Trophoblast cell (in vitro differentiated cells and primary cell): Measurements from ENCODE around the gene CLDN7.

Source experiments
- DNase-seq, 2 donors: peaks; one replicate each; pipeline ENCODE4 v3.0.0-alpha.2; 2016
- H2AFZ ChIP-seq: 2 replicates; pipeline ENCODE4 v1.6.1; 2013; ENCODE audit warnings: low read length, moderate library complexity, mild to moderate bottlenecking; ENCODE audit not compliant: insufficient read depth, poor library complexity
- H2AK5ac ChIP-seq: 2 replicates; pipeline ENCODE4 v1.6.1; 2013; ENCODE audit warnings: mild to moderate bottlenecking, low read length
- H2BK120ac ChIP-seq: 2 replicates; pipeline ENCODE4 v1.6.1; 2013; ENCODE audit warnings: low read length, mild to moderate bottlenecking, moderate library complexity; ENCODE audit not compliant: insufficient read depth, poor library complexity
- H2BK12ac ChIP-seq: 2 replicates; pipeline ENCODE4 v1.6.1; 2013; ENCODE audit warnings: mild to moderate bottlenecking, low read length, moderate library complexity
- H2BK5ac ChIP-seq: 2 replicates; pipeline ENCODE4 v1.6.1; 2013; ENCODE audit warnings: low read length, low read depth, moderate library complexity, mild to moderate bottlenecking; ENCODE audit not compliant: poor library complexity
- H3K14ac ChIP-seq: 2 replicates; pipeline ENCODE4 v1.6.1; 2013; ENCODE audit warnings: mild to moderate bottlenecking, low read length
- H3K18ac ChIP-seq: 2 replicates; pipeline ENCODE4 v1.6.1; 2013; ENCODE audit warnings: mild to moderate bottlenecking, low read length
- H3K23ac ChIP-seq: 2 replicates; pipeline ENCODE4 v1.6.1; 2013; ENCODE audit warnings: low read length
- H3K27ac ChIP-seq: 2 replicates; pipeline ENCODE4 v1.5.1; 2013; ENCODE audit warnings: low read depth, mild to moderate bottlenecking, inconsistent platforms, low read length, moderate library complexity
- H3K27me3 ChIP-seq: 2 replicates; pipeline ENCODE4 v1.6.1; 2013; ENCODE audit warnings: inconsistent platforms, mild to moderate bottlenecking, low read length, moderate library complexity; ENCODE audit not compliant: insufficient read depth
- H3K36me3 ChIP-seq, 2 experiments: 1 replicate in 1 of 2; 2 replicates in 1 of 2; pipeline ENCODE4 v1.6.1; 2013; ENCODE audit warnings: low read length in 2 of 2, mild to moderate bottlenecking in 2 of 2, moderate library complexity in 1 of 2; ENCODE audit not compliant: insufficient read depth in 2 of 2, control insufficient read depth in 1 of 2
- H3K4ac ChIP-seq: 2 replicates; pipeline ENCODE4 v1.6.1; 2013; ENCODE audit warnings: low read depth, mild to moderate bottlenecking, low read length, moderate library complexity
- H3K4me1 ChIP-seq, 2 experiments: 1 replicate in 1 of 2; 2 replicates in 1 of 2; pipeline ENCODE4 v1.6.1; 2013; ENCODE audit warnings: low read length in 2 of 2, mild to moderate bottlenecking in 2 of 2, moderate library complexity in 1 of 2; ENCODE audit not compliant: insufficient read depth in 2 of 2, control insufficient read depth in 1 of 2
- H3K4me2 ChIP-seq: 2 replicates; pipeline ENCODE4 v1.6.1; 2013; ENCODE audit warnings: inconsistent platforms, mild to moderate bottlenecking, low read length, moderate library complexity
- H3K4me3 ChIP-seq: 2 replicates; pipeline ENCODE4 v1.5.1; 2013; ENCODE audit warnings: mild to moderate bottlenecking, low read depth, low read length, inconsistent platforms
- H3K79me1 ChIP-seq: one replicate; pipeline ENCODE4 v1.6.1; 2013; ENCODE audit warnings: low read length
- H3K79me2 ChIP-seq: 2 replicates; pipeline ENCODE4 v1.6.1; 2013; ENCODE audit warnings: low read length, mild to moderate bottlenecking; ENCODE audit not compliant: control insufficient read depth, insufficient read depth, poor library complexity
- H3K9ac ChIP-seq: 2 replicates; pipeline ENCODE4 v1.6.1; 2013; ENCODE audit warnings: mild to moderate bottlenecking, low read length
- H3K9me3 ChIP-seq: 2 replicates; pipeline ENCODE4 v1.6.1; 2013; ENCODE audit warnings: low read depth, mild to moderate bottlenecking, control low read depth, inconsistent platforms, low read length; ENCODE audit not compliant: insufficient read depth
- H4K12ac ChIP-seq: 2 replicates; pipeline ENCODE4 v1.6.1; 2013; ENCODE audit warnings: low read depth, mild to moderate bottlenecking, low read length, moderate library complexity
- H4K8ac ChIP-seq: 2 replicates; pipeline ENCODE4 v1.6.1; 2013; ENCODE audit warnings: low read depth, mild to moderate bottlenecking, low read length, moderate library complexity
- H4K91ac ChIP-seq: one replicate; pipeline ENCODE4 v1.6.1; 2013; ENCODE audit warnings: low read depth, mild to moderate bottlenecking, low read length, moderate library complexity
- WGBS: extraction: QIAGEN DNeasy Blood & Tissue Kit; methylation state at CpG from one replicate; pipeline ENCODE4 v1.1.7; 2013; ENCODE audit warnings: missing lambda C conversion rate; ENCODE audit not compliant: insufficient read length, insufficient coverage; ENCODE audit errors: extremely low coverage; 5-methylcytosine and 5-hydroxymethylcytosine counted together

The CLDN7 gene

GRCh38 chr17:7237761-7238419 is 24.4 kb downstream of the CLDN7 start:
- Histone ChIP-seq H2BK5ac (peak overlapping the region; percentile 93), H3K27ac (peak overlapping the region; percentile 89), H4K91ac (peak overlapping the region; percentile 95), H3K4ac (peak overlapping the region; percentile 86), H3K79me2 (peaks cover 36% of the 10 kb centered on the region), H4K8ac (peak overlapping the region; percentile 94), H3K27me3 (no peaks in the 10 kb centered on the region), H3K14ac (peak overlapping the region; percentile 95), H4K12ac (peak overlapping the region; percentile 89), H3K4me2 (peak overlapping the region; percentile 71), H3K9ac (peak overlapping the region; percentile 36), H3K4me1 (peaks cover 18 to 31% of the 10 kb centered on the region in 2 experiments), H2AFZ (peak overlapping the region; percentile 68), H3K4me3 (peak overlapping the region; percentile 94), H3K79me1 (peaks cover 34% of the 10 kb centered on the region), H3K9me3 (peaks cover 4% of the 10 kb centered on the region), H3K23ac (no peak overlapping the region), H2AK5ac (peak overlapping the region; percentile 94), H2BK12ac (no peak overlapping the region), H3K18ac (peak overlapping the region; percentile 94), H2BK120ac (peak overlapping the region; percentile 93), H3K36me3 (peaks cover 25 to 38% of the 10 kb centered on the region in 2 experiments)
- WGBS, result no CpG with 5 or more reads among the region's 73 CpGs
- peak in 1 of 2 donors; percentile 54 for DNase-seq

GRCh38 chr17:7237266-7237760 is 25.0 kb downstream of the CLDN7 start:
- peaks cover 18 to 32% of the 10 kb centered on the region in 2 experiments for H3K4me1 ChIP-seq
- H4K91ac ChIP-seq, result no peak overlapping the region
- peak overlapping the region; percentile 50 for H4K12ac ChIP-seq
- H3K23ac ChIP-seq, result no peak overlapping the region
- peaks cover 34% of the 10 kb centered on the region for H3K79me2 ChIP-seq
- no peaks in the 10 kb centered on the region for H3K27me3 ChIP-seq
- peak overlapping the region; percentile 89 for H3K4ac ChIP-seq
- H3K4me2 ChIP-seq, result peak overlapping the region; percentile 71
- H3K18ac ChIP-seq, result no peak overlapping the region
- no peak overlapping the region for H2AFZ ChIP-seq
- peaks cover 25 to 38% of the 10 kb centered on the region in 2 experiments for H3K36me3 ChIP-seq
- peaks cover 4% of the 10 kb centered on the region for H3K9me3 ChIP-seq
- H2BK5ac ChIP-seq, result peak overlapping the region; percentile 32
- H2BK120ac ChIP-seq, result no peak overlapping the region
- H3K79me1 ChIP-seq, result peaks cover 30% of the 10 kb centered on the region
- H3K27ac ChIP-seq, result peak overlapping the region; percentile 89
- no peak overlapping the region for H2BK12ac ChIP-seq
- DNase-seq, result no peak
- H3K9ac ChIP-seq, result peak overlapping the region; percentile 17
- peak overlapping the region; percentile 59 for H3K4me3 ChIP-seq
- WGBS, result no CpG with 5 or more reads among the region's 6 CpGs
- no peak overlapping the region for H4K8ac ChIP-seq
- H2AK5ac ChIP-seq, result peak overlapping the region; percentile 55
- H3K14ac ChIP-seq, result peak overlapping the region; percentile 65

GRCh38 chr17:7236808-7237207 is 25.5 kb downstream of the CLDN7 start:
- H3K4ac ChIP-seq, result peak overlapping the region; percentile 61
- H3K79me2 ChIP-seq, result peaks cover 32% of the 10 kb centered on the region
- H4K8ac ChIP-seq, result peak overlapping the region; percentile 13
- no peak overlapping the region for H3K18ac ChIP-seq
- WGBS, result 100% methylated on average over 1 of the region's 6 CpGs
- H3K23ac ChIP-seq, result no peak overlapping the region
- no peak overlapping the region for H2AK5ac ChIP-seq
- H2AFZ ChIP-seq, result no peak overlapping the region
- H4K12ac ChIP-seq, result no peak overlapping the region
- no peaks in the 10 kb centered on the region for H3K27me3 ChIP-seq
- peaks cover 25% of the 10 kb centered on the region for H3K79me1 ChIP-seq
- peaks cover 25 to 38% of the 10 kb centered on the region in 2 experiments for H3K36me3 ChIP-seq
- peak overlapping the region; percentile 71 for H3K4me2 ChIP-seq
- H3K27ac ChIP-seq, result peak overlapping the region; percentile 89
- no peak overlapping the region for H2BK12ac ChIP-seq
- H2BK120ac ChIP-seq, result no peak overlapping the region
- peaks cover 4% of the 10 kb centered on the region for H3K9me3 ChIP-seq
- H3K9ac ChIP-seq, result no peak overlapping the region
- no peak overlapping the region for H3K14ac ChIP-seq
- DNase-seq, result no peak
- H2BK5ac ChIP-seq, result no peak overlapping the region
- H3K4me3 ChIP-seq, result no peak overlapping the region
- H4K91ac ChIP-seq, result no peak overlapping the region
- H3K4me1 ChIP-seq, result peaks cover 18 to 34% of the 10 kb centered on the region in 2 experiments

GRCh38 chr17:7235693-7236665 is 26.3 kb downstream of the CLDN7 start:
- Histone ChIP-seq H4K8ac (peak overlapping the region; percentile 13), H3K14ac (no peak overlapping the region), H4K12ac (no peak overlapping the region), H3K27ac (peak overlapping the region; percentile 38), H3K36me3 (peaks cover 25 to 37% of the 10 kb centered on the region in 2 experiments), H3K9ac (no peak overlapping the region), H3K4me2 (no peak overlapping the region), H2AK5ac (no peak overlapping the region), H3K79me2 (peaks cover 32% of the 10 kb centered on the region), H3K4me1 (peaks cover 16 to 31% of the 10 kb centered on the region in 2 experiments), H2AFZ (no peak overlapping the region), H3K9me3 (peaks cover 4% of the 10 kb centered on the region), H3K79me1 (peaks cover 24% of the 10 kb centered on the region), H3K4me3 (no peak overlapping the region), H3K4ac (peak overlapping the region; percentile 61), H3K18ac (no peak overlapping the region), H2BK5ac (no peak overlapping the region), H2BK120ac (no peak overlapping the region), H3K23ac (no peak overlapping the region), H3K27me3 (no peaks in the 10 kb centered on the region), H4K91ac (no peak overlapping the region), H2BK12ac (no peak overlapping the region)
- no peak for DNase-seq
- no CpG with 5 or more reads among the region's 22 CpGs for WGBS
